HG02973 (cell line): Measurements from ENCODE around the gene KDM1B.

ENCODE experiments used
- ATAC-seq: cut with Tn5 transposase; IDR thresholded peaks from one replicate; pipeline ENCODE4 v1.9.1; 2021; ENCODE audit warnings: moderate library complexity; ENCODE audit not compliant: unreplicated experiment

The KDM1B gene

DNA sequence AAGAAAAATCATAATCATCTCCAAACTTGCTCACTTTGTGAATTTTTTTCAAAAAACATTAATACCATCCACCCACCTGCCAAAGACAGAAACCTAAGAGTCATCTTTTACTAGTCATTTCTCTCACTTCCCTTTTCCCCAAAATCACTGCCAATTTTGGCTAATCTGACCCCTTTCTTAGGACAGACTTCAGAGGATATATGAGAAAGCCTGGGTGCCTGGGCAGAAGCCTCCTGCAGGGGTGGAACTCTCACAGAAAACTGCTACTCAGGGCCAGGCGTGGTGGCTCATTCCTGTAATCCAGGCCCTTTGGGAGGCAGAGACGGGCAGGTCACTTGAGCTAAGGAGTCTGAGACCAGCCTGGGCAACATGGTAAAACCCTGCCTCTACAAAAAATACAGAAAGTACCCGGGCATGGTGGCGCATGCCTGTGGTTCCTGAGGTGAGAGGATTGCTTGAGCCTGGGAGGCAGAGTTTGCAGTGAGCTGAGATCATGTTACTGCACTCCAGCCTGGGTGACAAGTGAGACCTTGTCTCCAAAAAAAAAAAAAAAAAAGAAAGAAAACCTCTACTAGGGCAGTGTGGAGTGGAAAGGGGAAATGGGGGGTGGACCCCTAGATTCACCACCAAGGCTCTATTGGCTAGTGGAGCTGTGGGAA lies 105.4 kb downstream of the KDM1B start:
- ATAC-seq = peak; percentile 37

DNA sequence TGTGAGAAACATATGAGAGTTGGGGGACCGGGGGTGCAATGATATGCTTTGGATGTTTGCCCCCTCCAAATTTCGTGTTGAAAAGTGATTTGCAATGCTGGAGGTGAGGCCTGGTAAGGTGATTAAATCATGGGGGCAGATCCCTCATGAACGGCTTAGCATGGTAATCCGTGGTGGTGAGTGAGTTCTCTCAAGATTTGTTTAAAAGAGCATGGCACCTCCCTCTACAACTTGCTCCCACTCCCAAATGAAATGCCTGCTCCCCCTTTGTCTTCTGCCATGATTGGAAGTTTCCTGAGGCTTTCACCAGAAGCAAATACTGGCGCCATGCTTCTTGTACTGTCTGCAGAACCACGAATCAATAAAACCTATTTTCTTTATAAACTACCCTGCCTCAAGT lies 106.7 kb downstream of the KDM1B start:
- ATAC-seq = no peak

DNA sequence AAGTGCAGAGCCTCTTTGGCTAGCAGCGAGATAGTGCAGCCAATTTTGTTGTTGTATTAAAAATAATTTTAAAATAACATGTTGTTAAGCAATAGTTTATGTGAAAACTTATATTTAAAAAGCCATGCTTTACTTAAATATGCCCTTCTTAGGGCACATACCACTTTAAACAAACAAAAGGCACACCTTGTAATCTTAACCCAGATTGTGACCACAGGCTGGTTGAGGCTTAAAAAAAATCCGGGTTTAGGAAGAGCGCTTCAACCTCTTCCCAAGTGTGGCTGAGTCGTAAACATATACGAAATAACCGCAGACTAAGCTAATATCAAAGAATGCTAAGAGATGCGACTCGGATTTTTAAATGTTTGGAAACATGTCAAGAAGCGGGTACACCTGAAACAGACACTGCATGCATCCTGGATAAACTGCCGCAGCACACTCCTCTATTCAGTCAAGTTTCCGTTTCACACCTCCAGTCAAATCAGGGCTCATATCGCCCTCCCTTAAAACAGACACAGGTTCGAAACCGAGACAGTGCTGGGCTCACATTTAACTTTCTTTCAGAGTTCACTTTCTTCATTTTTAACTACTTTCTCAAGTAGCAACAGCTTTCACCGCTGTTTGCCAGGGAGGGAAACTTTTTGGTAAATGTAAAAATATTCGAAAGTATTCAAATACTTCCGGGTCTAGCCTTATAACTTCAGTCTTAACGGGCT lies 107.6 kb downstream of the KDM1B start:
- peak; percentile 54 for ATAC-seq

DNA sequence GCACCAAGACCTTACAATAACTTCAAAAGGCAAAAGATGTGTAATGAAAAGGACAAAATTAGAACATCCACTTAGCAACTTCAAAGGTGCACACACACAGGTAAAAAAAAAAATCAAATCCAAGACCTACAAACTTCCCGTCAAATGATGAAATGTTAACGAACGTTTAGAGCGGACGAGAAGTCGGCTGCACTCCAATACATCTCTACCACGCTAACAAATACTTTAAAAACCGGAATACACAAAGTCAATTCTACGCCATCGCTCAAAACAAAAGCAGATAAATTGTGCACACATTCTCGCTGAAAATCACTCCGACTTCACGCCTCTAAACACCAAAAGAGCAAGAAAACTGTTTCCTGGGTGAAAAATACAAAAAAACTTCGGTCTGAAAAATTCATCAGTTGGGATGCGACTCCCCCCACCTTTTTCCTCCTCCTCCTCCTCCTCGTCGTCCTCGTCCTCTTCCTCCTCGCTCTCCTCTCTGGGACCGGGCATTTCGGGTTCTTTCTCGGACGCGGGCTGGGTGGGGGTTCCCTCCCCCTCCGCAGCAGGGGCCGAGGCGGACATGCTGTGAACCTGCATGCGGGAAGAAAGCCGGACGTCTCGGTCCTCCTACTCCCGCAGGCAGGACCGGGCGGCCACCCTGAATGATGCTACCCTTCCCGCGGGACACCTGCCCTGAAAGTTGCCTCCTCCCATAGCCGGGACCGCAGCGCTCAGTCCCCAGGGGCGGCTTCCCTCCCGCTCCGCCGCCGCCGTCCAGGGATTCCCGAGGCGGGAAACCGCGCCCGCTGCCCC lies 108.4 kb downstream of the KDM1B start:
- peak; percentile 4 for ATAC-seq

DNA sequence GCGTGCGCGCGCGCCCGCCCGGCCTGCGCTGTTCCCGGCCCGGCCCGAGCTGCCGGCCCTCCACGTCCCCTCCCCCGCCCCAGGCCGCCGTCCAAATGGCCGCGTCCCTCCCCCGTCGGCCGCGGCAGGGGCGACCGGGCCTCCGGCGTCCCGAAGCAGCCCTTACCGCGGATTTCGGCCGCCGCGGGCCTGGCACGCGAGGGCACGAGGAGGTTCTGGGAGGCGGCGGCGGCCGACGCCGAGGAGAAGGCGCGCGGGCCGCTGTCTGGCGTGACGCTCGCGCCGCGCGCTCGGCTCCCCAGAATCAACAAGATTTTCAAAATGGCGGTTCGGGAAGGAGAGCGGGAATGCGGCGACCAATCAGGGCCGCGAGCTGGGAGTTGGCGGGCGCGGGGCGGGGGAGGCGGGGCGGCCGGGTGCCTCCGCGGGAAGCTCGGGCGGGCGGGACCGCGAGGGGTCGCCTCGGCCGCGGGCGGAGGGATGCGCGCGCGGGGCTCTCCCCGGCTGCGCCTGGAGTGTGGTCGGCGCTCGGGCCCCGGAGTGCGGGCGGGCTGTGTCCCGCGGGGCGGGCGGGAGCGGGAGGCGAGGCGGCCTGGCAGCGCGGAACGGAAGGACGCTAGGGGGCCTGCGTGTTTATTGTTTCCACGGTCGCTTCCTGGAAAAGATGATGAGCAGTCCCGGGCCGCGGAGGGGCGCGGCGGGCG lies 109.1 kb downstream of the KDM1B start, which contains the start of gene DEK:
Gene DEK, minus strand, starts transcription at position 312 of the 704 bp plus-strand sequence. CDS start 543 bp downstream, outside the sequence.
- peak; percentile 30 for ATAC-seq

DNA sequence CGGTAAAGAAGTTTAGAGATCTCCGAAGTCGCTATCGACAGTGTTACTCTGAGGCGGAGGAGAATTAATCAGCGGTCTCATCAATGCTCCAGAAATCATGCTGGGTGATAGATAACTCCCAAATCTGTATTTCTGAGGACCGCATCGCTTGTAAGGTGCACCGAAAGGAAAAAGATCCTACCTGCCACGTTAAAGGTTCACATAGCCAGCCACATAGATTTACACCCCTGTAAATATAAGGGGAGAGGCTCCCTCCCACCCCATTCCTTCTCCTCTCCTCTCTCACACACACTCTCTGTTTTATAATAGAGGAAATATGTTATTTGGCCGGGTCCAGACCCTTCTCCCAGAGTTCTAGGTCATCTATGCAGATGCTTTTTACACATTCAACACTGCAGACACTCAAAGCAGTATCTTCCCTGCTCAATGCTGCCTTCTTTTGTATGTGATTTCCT lies 109.7 kb downstream of the KDM1B start:
- no peak for ATAC-seq

DNA sequence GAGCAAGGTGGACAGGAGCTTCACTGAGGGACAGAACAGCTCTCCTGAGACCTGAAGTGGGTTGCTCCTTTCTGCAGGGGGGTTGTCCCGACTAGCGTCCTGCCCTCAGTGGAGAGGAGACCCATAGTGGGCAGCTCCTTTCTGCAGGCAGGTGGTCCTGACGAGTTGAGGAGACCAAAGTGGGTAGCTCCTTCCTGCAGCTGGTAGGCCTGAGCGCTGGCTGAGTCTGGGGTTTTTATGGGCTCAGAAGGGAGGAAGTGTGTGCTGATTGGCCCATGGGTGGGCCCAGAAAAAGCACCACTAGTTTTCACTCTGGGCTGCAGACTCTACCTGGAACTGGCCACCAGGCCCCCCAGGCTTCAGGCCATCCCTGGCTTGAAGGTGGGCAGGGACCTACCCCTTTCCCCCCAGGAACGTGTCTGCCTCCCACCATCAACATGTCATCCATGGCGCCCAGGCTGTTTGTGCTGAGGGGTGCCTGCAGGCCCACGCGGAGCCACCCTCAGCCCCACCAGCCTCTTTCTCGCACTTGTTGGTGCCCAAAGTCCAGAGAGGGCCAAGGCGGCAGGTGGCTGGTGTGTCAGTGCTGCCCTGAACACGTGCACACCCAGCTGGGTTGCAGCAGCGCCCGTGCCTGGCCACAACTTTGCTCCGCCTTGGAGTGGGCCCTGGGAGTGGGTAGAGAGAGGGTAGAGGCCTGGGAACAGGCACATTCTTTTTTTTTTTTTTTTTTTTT lies 110.7 kb downstream of the KDM1B start:
- ATAC-seq = no peak

DNA sequence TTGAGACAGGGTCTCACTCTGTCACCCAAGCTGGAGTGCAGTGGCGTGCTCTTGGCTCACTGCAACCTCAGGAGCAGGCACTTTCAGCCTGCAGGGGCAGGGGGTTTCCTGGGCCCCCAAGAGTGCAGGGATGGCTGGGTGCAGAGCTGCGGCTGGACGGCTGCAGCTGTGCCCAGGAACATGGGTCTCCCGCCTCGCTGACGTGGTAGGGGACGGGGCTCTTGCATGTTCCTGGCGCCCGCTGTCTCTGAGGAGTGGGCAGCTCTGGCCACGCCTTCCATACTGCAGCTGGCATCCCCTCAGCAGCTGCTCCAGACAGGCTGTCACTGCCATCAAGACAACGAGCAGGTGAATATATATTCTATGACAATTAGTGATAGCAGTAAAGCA lies 111.3 kb downstream of the KDM1B start:
- ATAC-seq = no peak

DNA sequence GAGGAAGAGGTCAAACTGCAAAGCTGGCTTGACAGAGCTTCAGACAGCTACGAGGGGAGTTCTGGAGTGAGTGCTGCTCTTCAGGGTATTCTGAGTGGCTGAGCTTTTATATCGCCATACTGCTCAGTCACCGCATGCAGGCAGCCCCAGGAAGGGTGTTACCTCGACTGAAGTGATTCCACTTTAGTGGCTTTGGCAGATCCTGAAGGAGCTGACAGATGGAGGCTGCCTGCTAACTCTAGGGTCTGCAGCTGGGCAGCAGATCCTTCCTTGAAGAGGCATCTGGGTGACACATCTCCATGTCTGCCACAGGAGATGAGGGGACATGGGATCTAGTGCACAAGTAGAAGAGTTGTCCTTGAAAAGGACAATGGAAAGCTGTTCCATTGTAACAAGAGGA lies 112.8 kb downstream of the KDM1B start:
- no peak for ATAC-seq

DNA sequence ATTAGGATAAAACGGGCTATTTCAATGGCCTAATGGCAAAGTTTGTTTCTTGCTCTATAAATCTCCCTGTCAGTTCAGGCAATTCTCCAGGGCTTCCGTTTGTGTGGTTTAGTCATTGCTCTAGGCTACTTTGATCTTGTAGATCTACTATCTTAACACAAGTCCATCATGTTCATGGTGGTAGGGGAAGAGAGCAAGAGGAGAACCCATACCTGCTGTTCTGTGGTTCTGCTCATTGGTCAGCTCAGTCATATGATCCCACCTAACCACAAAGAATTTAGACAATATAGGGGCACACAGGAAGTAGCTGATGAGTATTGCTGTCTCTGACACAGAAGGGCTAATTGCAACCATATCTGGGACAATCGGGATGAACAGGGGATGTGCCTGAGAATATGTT lies 114.0 kb downstream of the KDM1B start:
- ATAC-seq = no peak

DNA sequence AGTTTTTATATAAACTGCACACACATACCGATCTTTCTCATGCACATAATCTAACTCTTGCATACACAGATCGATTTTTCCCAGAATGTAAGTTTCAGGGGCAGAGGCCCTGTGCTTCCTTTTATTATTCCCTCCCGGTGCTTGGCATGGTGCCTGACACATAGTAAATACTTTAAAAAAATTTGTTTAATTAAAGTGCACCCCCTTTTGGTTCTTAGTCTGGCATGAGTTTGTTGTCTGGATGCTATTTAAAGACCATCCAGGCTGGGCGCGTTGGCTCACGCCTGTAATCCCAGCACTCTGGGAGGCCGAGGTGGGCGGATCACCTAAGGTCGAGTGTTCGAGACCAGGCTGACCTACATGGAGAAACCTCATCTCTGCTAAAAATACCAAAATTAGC lies 114.5 kb downstream of the KDM1B start:
- ATAC-seq = no peak

DNA sequence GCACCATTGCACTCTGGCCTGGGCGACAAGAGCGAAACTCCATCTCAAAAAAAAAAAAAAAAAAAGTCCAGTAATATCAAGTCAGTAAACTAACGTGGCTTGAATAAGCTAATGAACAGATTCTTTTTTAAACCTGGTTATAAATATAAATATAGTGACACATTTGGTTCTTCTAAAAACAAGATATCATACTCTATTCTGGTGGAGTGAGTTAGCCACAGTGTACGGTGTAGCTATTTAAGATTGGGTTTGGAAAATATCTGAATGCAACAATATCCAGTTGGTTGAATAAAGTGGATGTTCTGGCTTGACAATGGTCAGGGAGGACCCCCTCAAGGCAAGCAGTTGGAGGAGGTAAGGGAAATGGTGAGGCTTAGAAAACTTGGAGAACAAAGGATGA lies 115.0 kb downstream of the KDM1B start:
- no peak for ATAC-seq
